ENCODE measurements around the gene RAE1. TPM values are rescaled to one million over a fixed set of nuclear protein-coding genes. Genes with fewer than 3 reads are reported as not detected.

The RAE1 gene
- total RNA-seq, 1 donor from 2014 or later, result 46.5 TPM

DNA sequence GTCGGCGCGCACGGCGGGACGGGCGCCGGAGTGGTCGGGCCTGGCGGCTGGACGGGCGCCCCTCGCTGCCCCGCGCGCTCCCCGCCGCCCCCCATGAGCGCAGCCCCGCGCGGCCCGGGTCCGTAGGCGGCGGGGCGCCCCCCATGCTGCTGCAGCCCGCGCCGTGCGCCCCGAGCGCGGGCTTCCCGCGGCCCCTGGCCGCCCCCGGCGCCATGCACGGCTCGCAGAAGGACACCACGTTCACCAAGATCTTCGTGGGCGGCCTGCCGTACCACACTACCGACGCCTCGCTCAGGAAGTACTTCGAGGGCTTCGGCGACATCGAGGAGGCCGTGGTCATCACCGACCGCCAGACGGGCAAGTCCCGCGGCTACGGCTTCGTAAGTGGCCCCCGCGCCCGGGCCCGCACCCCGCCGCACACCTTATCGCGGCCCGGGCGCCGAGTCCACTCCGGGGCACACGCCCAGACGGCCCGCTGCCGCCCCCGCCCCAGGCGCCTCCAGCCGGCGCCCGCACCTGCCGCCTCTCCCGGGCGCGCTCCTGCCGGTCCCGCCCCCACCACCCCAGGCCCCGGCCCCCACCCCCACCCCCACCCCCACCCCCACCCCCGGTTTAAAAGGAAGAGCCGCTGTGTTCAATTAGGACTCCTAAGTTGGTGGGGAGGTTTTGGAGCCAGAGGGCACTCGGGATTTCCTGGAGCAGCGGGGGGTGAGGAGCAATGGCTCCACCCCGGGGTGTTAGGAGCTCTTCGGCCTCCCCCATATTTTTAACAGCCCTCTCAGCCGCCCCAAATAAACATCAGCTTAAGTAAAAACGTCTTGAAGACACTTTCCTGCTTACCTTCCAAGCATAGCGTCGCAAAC, 40.6 kb downstream of the RAE1 start:
- TF ChIP-seq, protein P1, sequence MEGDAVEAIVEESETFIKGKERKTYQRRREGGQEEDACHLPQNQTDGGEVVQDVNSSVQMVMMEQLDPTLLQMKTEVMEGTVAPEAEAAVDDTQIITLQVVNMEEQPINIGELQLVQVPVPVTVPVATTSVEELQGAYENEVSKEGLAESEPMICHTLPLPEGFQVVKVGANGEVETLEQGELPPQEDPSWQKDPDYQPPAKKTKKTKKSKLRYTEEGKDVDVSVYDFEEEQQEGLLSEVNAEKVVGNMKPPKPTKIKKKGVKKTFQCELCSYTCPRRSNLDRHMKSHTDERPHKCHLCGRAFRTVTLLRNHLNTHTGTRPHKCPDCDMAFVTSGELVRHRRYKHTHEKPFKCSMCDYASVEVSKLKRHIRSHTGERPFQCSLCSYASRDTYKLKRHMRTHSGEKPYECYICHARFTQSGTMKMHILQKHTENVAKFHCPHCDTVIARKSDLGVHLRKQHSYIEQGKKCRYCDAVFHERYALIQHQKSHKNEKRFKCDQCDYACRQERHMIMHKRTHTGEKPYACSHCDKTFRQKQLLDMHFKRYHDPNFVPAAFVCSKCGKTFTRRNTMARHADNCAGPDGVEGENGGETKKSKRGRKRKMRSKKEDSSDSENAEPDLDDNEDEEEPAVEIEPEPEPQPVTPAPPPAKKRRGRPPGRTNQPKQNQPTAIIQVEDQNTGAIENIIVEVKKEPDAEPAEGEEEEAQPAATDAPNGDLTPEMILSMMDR (conservative IDR thresholded peaks at IDR 0.05), result no peak
- peaks cover 4% of the 10 kb centered on the region for H3K36me3 Mint-ChIP-seq
- peak overlapping the region; percentile 89 for H3K4me3 Mint-ChIP-seq
- peaks cover 23% of the 10 kb centered on the region for H3K4me1 Mint-ChIP-seq (ENCODE audit: unreplicated experiment)
- H3K9me3 Mint-ChIP-seq, result no peaks in the 10 kb centered on the region
- no peaks in the 10 kb centered on the region for H3K27me3 Mint-ChIP-seq
- DNase-seq (ENCODE audit: extremely low spot score, unreplicated experiment), result no peak
- peak overlapping the region; percentile 56 for H3K27ac Mint-ChIP-seq

DNA sequence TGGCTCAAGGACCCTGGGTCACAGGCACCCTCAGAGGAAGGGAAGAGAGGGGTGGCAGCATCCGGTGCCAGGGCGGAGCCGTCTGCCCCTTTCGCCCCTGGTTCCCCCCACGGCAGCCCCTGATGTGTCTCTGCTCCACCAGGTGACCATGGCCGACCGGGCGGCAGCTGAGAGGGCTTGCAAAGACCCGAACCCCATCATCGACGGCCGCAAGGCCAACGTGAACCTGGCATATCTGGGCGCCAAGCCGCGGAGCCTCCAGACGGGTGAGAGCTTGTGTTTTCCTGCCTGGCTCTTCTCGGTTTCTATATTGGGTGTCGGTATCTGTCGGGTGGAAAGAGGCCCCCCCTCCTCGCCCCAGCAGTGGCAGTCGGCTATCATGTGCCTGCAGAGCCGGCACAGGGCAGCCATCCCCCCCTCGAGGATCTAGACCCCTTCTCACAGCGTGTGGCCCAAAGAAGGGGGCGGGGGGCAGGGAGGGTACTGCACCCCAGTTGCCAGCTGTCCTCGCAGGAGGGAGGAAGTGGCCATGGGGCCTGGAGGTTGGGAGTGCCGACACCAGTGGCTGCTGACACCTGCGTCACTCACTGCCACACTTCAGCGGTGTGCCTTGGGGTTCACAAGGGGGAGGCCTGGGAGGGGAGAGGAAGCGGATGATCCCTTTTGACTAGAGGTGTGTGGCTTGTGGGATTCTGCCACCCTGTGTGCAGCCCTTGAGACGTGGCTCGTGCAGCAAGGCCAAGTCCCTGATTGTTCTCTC, 41.6 kb downstream of the RAE1 start:
- no peak for DNase-seq (ENCODE audit: extremely low spot score, unreplicated experiment)
- H3K9me3 Mint-ChIP-seq, result no peaks in the 10 kb centered on the region
- no peaks in the 10 kb centered on the region for H3K27me3 Mint-ChIP-seq
- H3K4me3 Mint-ChIP-seq, result peak overlapping the region; percentile 89
- peak overlapping the region; percentile 40 for H3K27ac Mint-ChIP-seq
- TF ChIP-seq, protein P1 (conservative IDR thresholded peaks at IDR 0.05), result no peak
- peaks cover 30% of the 10 kb centered on the region for H3K4me1 Mint-ChIP-seq (ENCODE audit: unreplicated experiment)
- H3K36me3 Mint-ChIP-seq, result peaks cover 6% of the 10 kb centered on the region

DNA sequence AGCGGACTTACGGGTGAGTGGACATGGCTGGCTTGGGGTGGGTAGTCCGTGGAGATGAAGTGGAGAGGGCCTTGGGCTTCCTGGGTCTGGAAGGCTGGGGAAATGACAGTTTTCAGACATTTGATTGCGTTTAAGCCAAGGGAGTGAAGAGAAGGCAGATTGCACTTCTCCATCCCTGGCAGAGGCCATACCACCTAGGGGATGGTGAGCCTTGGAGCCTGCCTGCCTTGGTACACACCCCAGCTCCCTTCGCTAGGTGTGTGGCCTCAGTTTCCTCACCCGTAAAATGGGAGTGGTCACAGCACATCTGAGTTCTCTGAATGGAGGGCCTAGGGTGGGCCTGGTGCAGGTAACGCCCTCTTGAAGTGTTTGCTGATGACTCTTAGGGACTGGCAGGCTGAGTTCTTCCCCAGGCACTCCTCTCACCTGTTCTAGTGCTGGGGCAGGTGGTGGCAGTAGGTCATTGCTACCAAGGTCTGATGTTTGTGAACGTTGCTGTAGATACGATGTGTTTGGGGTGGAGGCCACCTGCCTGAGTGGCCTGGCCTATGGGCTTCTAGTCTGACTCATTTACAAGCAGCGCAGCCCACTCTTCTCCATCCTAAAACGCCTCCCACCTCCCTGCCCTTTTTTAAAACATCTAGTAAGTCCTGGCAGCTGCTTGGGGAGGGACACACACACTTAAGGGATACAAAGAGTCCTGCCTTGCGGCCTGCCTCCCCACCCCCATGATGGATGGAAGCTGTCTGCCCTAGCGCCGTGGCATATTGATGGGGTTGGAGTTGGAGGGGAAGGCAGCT, 42.5 kb downstream of the RAE1 start:
- H3K27ac Mint-ChIP-seq, result peak overlapping the region; percentile 40

DNA sequence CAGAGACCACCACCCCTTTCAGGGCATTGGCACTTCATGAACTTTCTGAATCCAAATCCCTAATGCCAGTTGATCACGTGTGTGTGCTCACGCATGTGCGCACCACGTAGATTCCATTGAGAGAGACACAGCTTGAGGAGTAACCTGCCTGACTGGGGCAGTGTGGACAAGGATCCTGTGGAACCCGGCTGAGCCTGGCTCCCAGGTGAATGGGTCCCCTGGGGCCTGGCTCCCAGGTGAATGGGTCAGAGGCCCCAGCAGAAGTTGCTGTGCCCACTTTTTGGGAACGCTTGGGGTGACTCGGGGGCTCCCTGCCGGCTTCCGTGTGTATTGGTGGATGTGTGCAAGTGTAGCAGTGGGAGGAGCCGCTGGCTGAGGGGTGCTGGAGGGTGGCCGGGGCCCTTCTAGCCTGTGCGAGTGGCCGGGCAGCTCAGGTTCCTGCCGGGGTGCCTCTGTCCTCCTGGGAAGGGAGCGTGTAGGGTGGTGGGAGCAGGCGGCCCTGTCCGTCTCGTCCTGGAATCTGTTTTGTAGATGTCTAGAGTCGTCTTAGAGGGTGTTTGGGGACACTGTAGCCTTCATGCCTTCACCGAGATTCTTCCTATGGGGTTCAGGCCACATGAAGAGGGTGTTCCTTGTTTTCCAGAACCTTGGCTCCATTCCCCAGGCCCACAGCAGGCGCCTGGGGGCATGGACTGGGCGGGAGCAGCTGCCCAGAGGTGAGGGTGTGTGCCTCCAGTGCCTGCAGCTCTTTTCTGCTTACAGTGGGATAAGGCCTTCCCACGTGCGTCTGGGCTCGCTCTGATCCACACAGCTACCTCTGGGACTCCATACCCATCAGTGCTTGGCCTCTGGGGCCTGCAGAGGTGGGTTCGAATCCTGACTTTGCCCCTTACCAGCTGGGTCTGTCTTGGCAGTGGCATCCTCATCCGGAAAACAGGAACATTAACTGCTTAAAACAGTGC, 43.3 kb downstream of the RAE1 start:
- peaks cover 41% of the 10 kb centered on the region for H3K4me1 Mint-ChIP-seq (ENCODE audit: unreplicated experiment)
- H3K27ac Mint-ChIP-seq, result no peak overlapping the region

More for the DNA sequence above, 42.5 kb downstream of the RAE1 start:
- peaks cover 34% of the 10 kb centered on the region for H3K4me1 Mint-ChIP-seq (ENCODE audit: unreplicated experiment)
- H3K36me3 Mint-ChIP-seq, result peaks cover 9% of the 10 kb centered on the region
- TF ChIP-seq, protein P1 (conservative IDR thresholded peaks at IDR 0.05), result no peak
- no peaks in the 10 kb centered on the region for H3K9me3 Mint-ChIP-seq
- H3K4me3 Mint-ChIP-seq, result peak overlapping the region; percentile 79
- H3K27me3 Mint-ChIP-seq, result no peaks in the 10 kb centered on the region
- DNase-seq (ENCODE audit: extremely low spot score, unreplicated experiment), result no peak

More for the DNA sequence above, 43.3 kb downstream of the RAE1 start:
- Mint-ChIP-seq H3K36me3 (peaks cover 12% of the 10 kb centered on the region), H3K4me3 (peak overlapping the region; percentile 79), H3K9me3 (no peaks in the 10 kb centered on the region), H3K27me3 (no peaks in the 10 kb centered on the region)
- no peak for DNase-seq (ENCODE audit: extremely low spot score, unreplicated experiment)
- TF ChIP-seq, protein P1 (conservative IDR thresholded peaks at IDR 0.05), result no peak

Measured in type B pancreatic cell (in vitro differentiated cells).